Right kidney (tissue), 1 donor: Measurements from ENCODE around the gene FUS.
"Not testable (repeated sequence)": the region's sequence is repeated elsewhere in the genome, so short reads cannot be mapped to it uniquely, and the experiment has no call there.

Experiments
- DNase-seq: peaks from one replicate; pipeline ENCODE4 v3.0.0-alpha.2; 2016

FUS gene

DNA sequence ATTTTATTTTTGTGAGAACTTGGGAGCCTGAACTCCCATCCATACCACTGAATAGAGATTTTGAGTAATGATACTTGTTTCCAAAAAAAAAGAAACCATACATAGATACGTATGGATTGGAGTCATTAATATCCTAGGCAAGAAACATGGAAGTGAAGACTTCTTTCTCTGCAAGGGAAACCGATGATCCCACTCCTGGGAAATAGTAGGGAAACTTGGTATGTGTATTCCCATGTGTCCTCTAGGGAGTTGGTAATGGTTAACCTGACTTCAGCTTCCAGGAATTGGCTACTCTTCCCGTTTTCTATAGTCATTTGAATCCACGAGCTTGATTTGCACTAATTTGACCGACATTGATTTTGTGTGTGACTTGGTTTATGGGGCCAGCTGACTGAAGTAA, 5.4 kb downstream of the FUS start:
- no peak for DNase-seq

- no peak for DNase-seq
Measured at GRCh38 chr16:31186176-31186575, 6.2 kb downstream of the FUS start.

- DNase-seq: no peak
Measured at GRCh38 chr16:31186930-31187807, 7.2 kb downstream of the FUS start.

DNA sequence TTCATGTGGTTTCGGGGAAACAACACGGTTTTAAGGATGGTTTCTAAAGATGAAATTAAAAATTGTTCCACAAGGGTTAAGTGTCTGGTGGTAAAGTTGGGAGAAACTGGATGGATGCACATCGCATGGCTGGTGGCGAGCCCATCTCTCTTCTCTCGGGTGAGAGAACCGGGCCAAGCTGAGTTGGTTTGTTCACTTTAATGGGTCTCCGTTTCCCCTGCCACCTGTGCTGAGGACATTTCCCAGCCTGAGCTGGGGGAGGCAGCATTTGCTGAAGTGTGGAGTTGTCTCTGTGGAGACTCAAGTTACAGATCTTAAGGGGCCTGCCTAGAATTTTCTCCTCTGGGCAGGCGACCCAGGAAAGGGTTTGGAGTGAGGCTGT, 7.9 kb downstream of the FUS start:
- DNase-seq: no peak

DNA sequence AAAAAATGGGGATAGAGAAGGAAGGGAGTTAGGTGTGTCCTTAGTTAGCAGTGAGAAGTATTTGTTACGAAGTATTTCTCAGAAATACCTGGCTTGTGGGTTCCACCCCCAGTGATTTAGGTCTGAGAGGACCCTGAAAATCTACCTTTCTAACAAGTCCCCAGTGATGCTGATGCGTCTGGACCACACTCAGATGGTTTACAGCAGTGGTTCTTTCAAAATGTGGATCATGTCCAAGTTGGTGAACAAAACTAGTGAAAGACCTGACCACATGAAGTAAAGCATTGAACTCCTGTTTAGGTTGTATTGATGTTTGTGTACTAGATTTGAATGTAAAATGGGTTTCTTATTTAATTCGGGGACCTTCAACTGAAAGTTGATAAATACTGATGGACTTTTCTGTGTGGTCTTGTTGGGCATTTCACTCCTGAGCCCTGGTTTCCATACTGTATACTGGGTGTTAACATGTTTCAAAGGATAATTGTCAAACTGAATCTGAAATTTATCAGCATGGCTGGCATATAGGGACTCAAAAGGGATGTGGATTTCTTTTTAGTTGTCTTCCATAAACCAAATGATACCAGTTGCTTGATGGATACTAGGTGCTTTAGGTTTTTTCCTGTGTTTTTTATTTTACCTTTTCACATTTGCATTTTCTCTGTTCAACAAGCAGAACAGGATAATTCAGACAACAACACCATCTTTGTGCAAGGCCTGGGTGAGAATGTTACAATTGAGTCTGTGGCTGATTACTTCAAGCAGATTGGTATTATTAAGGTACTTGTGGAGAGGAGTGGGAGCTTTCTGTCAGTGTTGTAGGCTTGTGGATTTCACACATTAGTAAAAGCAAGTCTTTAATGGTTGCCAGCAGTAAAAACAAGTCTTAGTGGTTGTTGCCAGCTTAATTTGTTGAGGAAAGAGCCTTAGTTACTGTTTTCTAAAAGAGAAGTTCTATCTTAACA, 8.8 kb downstream of the FUS start:
- no peak for DNase-seq

GRCh38 chr16:31189412-31189778, 9.5 kb downstream of the FUS start:
- DNase-seq: no peak

DNA sequence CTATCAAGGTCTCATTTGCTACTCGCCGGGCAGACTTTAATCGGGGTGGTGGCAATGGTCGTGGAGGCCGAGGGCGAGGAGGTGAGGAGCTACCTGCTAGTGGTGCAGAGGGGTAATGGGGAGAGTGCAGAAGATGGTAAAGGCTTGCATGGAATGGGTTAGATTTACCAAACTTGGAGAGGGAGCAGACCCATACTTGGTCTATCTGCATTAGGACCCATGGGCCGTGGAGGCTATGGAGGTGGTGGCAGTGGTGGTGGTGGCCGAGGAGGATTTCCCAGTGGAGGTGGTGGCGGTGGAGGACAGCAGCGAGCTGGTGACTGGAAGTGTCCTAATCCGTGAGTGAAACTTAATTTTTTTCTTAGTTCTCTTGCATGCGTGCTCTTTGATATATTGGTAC, 10.1 kb downstream of the FUS start:
- DNase-seq: no peak

DNA sequence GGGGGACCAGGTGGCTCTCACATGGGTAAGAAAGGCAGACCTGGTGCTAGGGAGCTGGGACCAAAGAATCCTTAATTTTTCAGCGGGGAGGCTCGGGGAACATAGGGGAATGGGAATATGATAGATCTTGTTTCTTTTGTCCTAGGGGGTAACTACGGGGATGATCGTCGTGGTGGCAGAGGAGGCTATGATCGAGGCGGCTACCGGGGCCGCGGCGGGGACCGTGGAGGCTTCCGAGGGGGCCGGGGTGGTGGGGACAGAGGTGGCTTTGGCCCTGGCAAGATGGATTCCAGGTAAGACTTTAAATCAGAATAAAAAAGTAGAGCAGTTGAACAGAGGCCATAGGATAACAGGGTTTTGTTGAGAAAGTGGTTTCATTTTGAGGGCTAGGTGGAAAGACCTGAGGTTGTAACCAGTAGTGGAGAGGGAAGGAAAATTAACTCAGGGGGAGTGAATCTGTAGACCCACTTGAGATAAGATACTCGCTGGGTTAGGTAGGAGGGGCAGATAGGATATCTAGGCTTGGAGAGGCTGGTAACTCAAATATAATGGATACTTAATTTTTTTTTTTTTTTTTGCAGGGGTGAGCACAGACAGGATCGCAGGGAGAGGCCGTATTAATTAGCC, 11.0 kb downstream of the FUS start:
- DNase-seq: no peak

DNA sequence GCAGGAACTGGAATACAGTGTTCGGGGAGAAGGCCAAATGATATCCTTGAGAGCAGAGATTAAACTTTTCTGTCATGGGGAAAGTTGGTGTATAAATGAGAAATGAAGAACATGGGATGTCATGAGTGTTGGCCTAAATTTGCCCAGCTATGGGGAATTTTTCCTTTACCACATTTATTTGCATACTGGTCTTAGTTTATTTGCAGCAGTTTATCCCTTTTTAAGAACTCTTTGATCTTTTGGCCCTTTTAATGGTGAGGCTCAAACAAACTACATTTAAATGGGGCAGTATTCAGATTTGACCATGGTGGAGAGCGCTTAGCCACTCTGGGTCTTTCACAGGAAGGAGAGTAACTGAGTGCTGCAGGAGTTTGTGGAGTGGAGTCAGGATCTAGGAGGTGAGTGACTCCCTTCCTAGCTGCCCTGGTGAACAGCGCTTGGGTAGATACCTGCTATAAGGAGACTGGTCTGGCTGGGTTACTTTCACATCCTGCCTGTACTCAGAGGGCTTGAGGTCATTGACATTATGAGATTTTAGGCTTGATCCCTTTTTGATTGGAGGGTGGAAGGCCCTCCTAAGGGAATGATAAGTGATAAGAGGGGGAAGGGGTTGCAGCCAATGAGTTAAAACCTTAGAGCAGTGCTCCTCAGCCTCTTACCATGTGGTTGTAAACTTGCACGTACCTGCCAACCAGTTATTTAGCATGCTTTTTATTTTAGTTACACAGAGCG, 11.9 kb downstream of the FUS start:
- DNase-seq: no peak

DNA sequence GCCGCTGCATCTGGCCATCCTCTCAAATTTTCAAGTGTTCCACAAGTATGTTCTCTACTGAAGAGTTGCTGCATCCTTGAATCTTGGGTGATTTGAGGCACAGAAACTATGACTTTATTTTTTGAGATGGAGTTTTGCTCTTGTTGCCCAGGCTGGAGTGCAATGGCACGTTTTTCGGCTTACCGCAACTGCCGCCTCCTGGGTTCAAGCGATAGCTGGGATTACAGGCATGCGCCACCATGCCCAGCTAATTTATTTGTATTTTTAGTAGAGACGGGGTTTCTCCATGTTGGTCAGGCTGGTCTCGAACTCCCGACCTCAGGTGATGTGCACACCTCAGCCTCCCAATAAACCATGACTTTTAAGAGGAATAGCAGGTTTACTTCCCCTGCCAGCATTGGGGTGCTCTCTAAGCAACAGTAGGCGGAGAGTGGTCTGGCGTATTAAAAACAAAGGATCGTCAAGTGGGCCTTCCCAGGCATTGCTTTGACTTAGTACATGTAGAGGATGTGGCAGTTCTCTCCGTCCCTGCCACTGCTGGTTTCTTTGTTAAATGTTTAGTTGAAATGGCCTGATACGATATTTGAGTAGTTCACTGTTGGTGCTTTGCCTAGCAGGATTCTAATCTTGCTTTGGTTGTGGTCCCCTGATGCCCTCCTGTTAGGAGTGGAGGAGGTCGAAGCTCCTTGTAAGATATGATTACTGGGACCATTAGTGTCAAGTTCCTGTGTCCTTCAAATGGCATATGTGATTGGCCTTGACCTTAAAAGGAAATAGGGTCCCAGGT, 13.1 kb downstream of the FUS start:
- DNase-seq: no peak

GRCh38 chr16:31193874-31194273, 13.9 kb downstream of the FUS start:
- no peak for DNase-seq

DNA sequence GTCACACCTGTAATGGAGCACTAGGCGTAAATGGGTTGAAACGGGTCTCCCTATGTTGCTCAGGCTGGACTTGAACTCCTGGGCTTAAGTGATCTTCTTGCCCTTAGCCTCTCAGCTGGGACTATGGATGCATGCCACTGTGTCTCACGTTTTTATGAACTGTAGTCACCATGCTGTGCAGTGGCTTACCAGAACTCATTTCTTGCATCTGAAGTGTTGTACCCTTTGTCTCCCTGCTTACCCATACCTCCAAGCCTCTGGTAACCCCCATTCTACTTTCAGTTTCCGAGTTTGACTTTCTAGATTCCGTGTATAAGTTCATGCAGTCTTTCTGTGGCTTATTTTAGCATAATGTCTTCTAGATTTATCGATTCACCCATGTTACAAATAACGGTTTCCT, 15.0 kb downstream of the FUS start:
- DNase-seq: no peak

GRCh38 chr16:31195861-31196260, 15.9 kb downstream of the FUS start:
- not testable (repeated sequence) for DNase-seq

DNA sequence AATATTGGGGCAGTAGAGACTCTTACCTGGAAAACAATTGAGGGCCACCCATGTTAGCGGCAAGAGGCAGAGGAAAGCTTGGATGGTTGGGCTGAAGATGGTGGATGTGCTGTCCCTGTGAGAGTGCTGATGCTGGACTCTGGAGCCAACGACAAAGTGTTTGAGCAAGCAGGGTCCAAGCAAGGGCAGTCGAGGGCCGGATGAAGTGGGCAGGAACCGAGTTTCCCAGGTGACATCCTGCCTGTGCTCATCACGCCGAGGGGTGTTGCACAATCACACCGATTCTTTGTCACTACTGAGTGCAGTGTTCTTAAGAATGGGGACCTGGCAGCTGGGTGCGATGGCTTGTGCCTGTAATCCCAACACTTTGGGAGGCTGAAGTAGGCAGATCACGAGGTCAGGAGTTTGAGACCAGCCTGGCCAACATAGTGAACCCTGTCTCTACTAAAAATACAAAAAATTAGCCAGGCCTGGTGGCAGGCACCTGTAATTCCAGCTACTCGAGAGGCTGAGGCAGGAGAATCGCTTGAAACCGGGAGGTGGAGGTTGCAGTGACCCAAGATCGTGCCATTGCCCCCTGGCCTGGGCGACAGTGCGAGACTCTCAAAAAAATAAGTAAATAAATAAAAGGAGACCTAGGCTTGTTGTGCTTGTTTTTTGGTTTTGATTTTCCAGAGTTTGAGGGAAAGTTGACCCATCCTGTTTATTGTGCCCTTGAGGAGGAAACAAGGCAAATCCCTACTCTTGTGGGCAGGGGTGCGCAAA, 16.6 kb downstream of the FUS start:
- no peak for DNase-seq

- no peak for DNase-seq
Measured at GRCh38 chr16:31198207-31198882, 18.4 kb downstream of the FUS start.

GRCh38 chr16:31199430-31200041, 19.6 kb downstream of the FUS start:
- no peak for DNase-seq

GRCh38 chr16:31200111-31200510, 20.2 kb downstream of the FUS start:
- not testable (repeated sequence) for DNase-seq

- no peak for DNase-seq
Measured at GRCh38 chr16:31200821-31201568, 21.1 kb downstream of the FUS start.
